PC-9 (cell line): ENCODE data around the gene RBM19. TPM values are rescaled to one million over a fixed set of nuclear protein-coding genes. Genes with fewer than 3 reads are reported as not detected.

Source experiments
- BruUV-seq: library from RNA; stranded (reverse); fragments of 400-500 nt; replicated peaks from 2 replicates; lab custom pipeline; 2021; lab: Mats Ljungman, UMichigan
- CTCF ChIA-PET: fragments of 300-600 bp; sonication (Branson Sonifier 250); formaldehyde crosslinking; loops from one replicate; lab custom pipeline; 2022; ENCODE audit warnings: antibody characterized with exemption; lab: Charles Lee
- POLR2A ChIA-PET: fragments of 300-600 bp; sonication (Branson Sonifier 250); formaldehyde crosslinking; loops from one replicate; lab custom pipeline; 2022; ENCODE audit warnings: antibody characterized with exemption; ENCODE audit not compliant: unreplicated experiment; lab: Charles Lee
- DNase-seq, 2 experiments: peaks; one replicate each; pipeline versions ENCODE4 v3.0.0 to v3.0.0-alpha.2; 2015 to 2022; ENCODE audit warnings: mixed read lengths in 1 of 2
- H2AFZ ChIP-seq: fragments of 200-600 bp; sonication (generic); 2 replicates; pipeline ENCODE4 v1.8.1; 2017; ENCODE audit warnings: antibody characterized with exemption
- H3F3A ChIP-seq: fragments of 200-600 bp; sonication (generic); 2 replicates; pipeline ENCODE4 v1.8.1; 2017; ENCODE audit warnings: antibody characterized with exemption, mild to moderate bottlenecking, low read depth; ENCODE audit not compliant: insufficient read depth
- H3K27ac ChIP-seq: fragments of 200-600 bp; sonication (generic); 2 replicates; pipeline ENCODE4 v1.6.1; 2016; ENCODE audit warnings: mixed run types
- H3K27me3 ChIP-seq: fragments of 200-600 bp; sonication (generic); 2 replicates; pipeline ENCODE4 v1.6.1; 2016; ENCODE audit warnings: low read depth, mixed run types; ENCODE audit not compliant: insufficient read depth
- H3K36me3 ChIP-seq: fragments of 200-600 bp; sonication (generic); 2 replicates; pipeline ENCODE4 v1.6.1; 2016; ENCODE audit warnings: low read depth, mixed run types
- H3K4me1 ChIP-seq: fragments of 200-600 bp; sonication (generic); replicated peaks from 2 replicates; pipeline ENCODE4 v1.6.1; 2016; ENCODE audit warnings: mixed run types; ENCODE audit not compliant: insufficient read depth
- H3K4me2 ChIP-seq: fragments of 200-600 bp; sonication (generic); 2 replicates; pipeline ENCODE4 v1.6.1; 2017; ENCODE audit warnings: mixed run types
- H3K4me3 ChIP-seq: fragments of 200-600 bp; sonication (generic); 2 replicates; pipeline ENCODE4 v1.6.1; 2016; ENCODE audit warnings: mixed run types
- H3K79me2 ChIP-seq: fragments of 200-600 bp; sonication (generic); 2 replicates; pipeline ENCODE4 v1.6.1; 2017; ENCODE audit warnings: low read depth, mixed run types
- H3K9me2 ChIP-seq: fragments of 200-600 bp; sonication (generic); 2 replicates; pipeline ENCODE4 v1.8.1; 2017; ENCODE audit warnings: mild to moderate bottlenecking; ENCODE audit not compliant: insufficient read depth
- H3K9me3 ChIP-seq: fragments of 200-600 bp; sonication (generic); 2 replicates; pipeline ENCODE4 v1.8.1; 2016; ENCODE audit warnings: low read depth; ENCODE audit not compliant: insufficient read depth
- H4K20me1 ChIP-seq: fragments of 200-600 bp; sonication (generic); 2 replicates; pipeline ENCODE4 v1.8.1; 2017; ENCODE audit not compliant: insufficient read depth
- EZH2 ChIP-seq: fragments of 200-600 bp; sonication (generic); IDR thresholded peaks from 2 replicates; pipeline ENCODE4 v1.8.0; 2017; ENCODE audit warnings: antibody characterized with exemption, low read depth
- intact Hi-C: fragments of 100-400 bp; cut with micrococcal nuclease; formaldehyde crosslinking; loops from one replicate; pipeline ENCODE4 v1.10.0; 2022; ENCODE audit not compliant: unreplicated experiment
- total RNA-seq: library from RNA; stranded (reverse); gene quantifications from 2 replicates; pipeline ENCODE4 v1.2.3, GENCODE V29; 2021
- TF ChIP-seq, protein P1 (sequence below): fragments of 200-600 bp; sonication (generic); conservative IDR thresholded peaks from 2 replicates; pipeline ENCODE4 v1.6.1; 2017; ENCODE audit warnings: mixed run types, antibody characterized with exemption, mild to moderate bottlenecking, moderate library complexity

The RBM19 gene
- total RNA-seq, 1 experiment from 2014 or later, result 23.8 TPM

- no peak for DNase-seq
- POLR2A ChIA-PET, result no interaction called here
- BruUV-seq, result no TSS peak
- Histone ChIP-seq H3K4me2 (no peak overlapping the region), H4K20me1 (no peaks in the 10 kb centered on the region), H2AFZ (no peak overlapping the region), H3K4me1 (no peaks in the 10 kb centered on the region), H3K36me3 (no peaks in the 10 kb centered on the region), H3F3A (no peaks in the 10 kb centered on the region), H3K9me2 (no peaks in the 10 kb centered on the region), H3K27me3 (no peaks in the 10 kb centered on the region), H3K27ac (no peak overlapping the region), H3K9me3 (no peaks in the 10 kb centered on the region), H3K4me3 (no peak overlapping the region), H3K79me2 (no peaks in the 10 kb centered on the region)
- intact Hi-C loops, result no loop called here
- CTCF ChIA-PET, result no interaction called here
- TF ChIP-seq EZH2, result no peak
- TF ChIP-seq, protein P1, sequence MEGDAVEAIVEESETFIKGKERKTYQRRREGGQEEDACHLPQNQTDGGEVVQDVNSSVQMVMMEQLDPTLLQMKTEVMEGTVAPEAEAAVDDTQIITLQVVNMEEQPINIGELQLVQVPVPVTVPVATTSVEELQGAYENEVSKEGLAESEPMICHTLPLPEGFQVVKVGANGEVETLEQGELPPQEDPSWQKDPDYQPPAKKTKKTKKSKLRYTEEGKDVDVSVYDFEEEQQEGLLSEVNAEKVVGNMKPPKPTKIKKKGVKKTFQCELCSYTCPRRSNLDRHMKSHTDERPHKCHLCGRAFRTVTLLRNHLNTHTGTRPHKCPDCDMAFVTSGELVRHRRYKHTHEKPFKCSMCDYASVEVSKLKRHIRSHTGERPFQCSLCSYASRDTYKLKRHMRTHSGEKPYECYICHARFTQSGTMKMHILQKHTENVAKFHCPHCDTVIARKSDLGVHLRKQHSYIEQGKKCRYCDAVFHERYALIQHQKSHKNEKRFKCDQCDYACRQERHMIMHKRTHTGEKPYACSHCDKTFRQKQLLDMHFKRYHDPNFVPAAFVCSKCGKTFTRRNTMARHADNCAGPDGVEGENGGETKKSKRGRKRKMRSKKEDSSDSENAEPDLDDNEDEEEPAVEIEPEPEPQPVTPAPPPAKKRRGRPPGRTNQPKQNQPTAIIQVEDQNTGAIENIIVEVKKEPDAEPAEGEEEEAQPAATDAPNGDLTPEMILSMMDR, result no peak
Observed at GRCh38 chr12:113823016-113823415, 143.1 kb downstream of the RBM19 start.

DNA sequence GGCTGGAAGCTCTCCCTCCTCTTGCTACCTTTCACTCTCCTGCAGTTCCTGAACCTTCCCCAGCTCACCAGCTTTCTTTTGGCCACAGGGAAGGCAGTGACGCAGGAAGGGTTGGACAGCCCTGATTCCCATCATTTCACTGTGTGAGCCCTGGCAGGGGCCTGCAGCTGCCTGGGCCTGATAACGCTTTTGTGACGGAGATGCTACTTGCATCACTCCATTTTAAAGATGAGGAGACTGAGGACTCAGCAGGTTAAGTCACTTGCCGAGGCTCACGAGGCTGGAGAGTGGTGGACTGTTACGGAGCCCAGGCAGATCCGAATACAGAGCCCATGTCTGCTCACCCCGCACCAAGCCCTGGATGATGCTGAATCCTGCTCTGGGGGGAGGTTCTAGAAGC is 145.3 kb downstream of the RBM19 start:
- ChIA-PET POLR2A (interaction anchor here (0.6 kb wide), 1 partner anchor 47 kb away, joined by 17 read pairs; no protein-coding TSS in a partner anchor), CTCF (no interaction called here)
- Histone ChIP-seq H3K36me3 (no peaks in the 10 kb centered on the region), H3K4me3 (no peak overlapping the region), H4K20me1 (no peaks in the 10 kb centered on the region), H3K9me3 (no peaks in the 10 kb centered on the region), H3K79me2 (no peaks in the 10 kb centered on the region), H2AFZ (no peak overlapping the region), H3K4me2 (no peak overlapping the region), H3K4me1 (no peaks in the 10 kb centered on the region), H3K27ac (no peak overlapping the region), H3F3A (no peaks in the 10 kb centered on the region), H3K9me2 (no peaks in the 10 kb centered on the region), H3K27me3 (no peaks in the 10 kb centered on the region)
- TF ChIP-seq EZH2, result no peak
- TF ChIP-seq, protein P1, result no peak
- no peak for DNase-seq
- intact Hi-C loops, result no loop called here
- BruUV-seq, result no TSS peak

DNA sequence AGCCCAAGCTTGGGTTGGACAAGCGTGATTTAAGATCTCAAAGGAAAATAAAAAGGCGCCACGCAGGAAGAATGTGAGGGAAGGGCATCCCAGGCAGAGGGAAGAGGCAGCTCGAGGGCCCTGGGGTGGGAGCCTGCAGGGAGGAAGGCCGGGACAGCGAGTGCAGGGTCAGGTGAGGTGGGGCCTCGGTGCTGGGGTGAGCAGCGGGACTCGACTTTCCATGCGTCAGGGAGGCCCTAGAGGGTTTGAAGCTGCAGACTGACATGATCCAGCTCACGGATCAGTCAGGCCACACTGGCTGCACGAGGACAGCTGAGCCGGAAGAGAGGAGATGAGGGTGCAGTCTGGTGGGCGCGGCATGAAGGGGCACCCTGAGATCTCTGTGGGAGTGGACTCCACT is 145.8 kb downstream of the RBM19 start:
- Histone ChIP-seq H3K79me2 (no peaks in the 10 kb centered on the region), H2AFZ (no peak overlapping the region), H3K27me3 (no peaks in the 10 kb centered on the region), H4K20me1 (no peaks in the 10 kb centered on the region), H3K4me3 (no peak overlapping the region), H3K4me2 (no peak overlapping the region), H3K36me3 (no peaks in the 10 kb centered on the region), H3K9me2 (no peaks in the 10 kb centered on the region), H3K9me3 (no peaks in the 10 kb centered on the region), H3K27ac (no peak overlapping the region), H3K4me1 (no peaks in the 10 kb centered on the region), H3F3A (no peaks in the 10 kb centered on the region)
- no peak for TF ChIP-seq EZH2
- TF ChIP-seq, protein P1, result no peak
- CTCF ChIA-PET, result no interaction called here
- POLR2A ChIA-PET, result no interaction called here
- intact Hi-C loops, result no loop called here
- BruUV-seq, result no TSS peak
- no peak for DNase-seq
